H9 (cell line): ENCODE data around the gene HAUS8. TPM values are rescaled to one million over a fixed set of nuclear protein-coding genes. Genes with fewer than 3 reads are reported as not detected.

Experiments used
- DNase-seq: peaks from one replicate; pipeline ENCODE4 v3.0.0-alpha.2; 2017
- H2AFZ ChIP-seq: one replicate; pipeline ENCODE4 v1.6.1; 2013; ENCODE audit warnings: mild to moderate bottlenecking, low read length, control low read depth, moderate library complexity
- H2AK5ac ChIP-seq: 2 replicates; pipeline ENCODE4 v1.6.1; 2013; ENCODE audit warnings: low read length, control low read depth, mixed read lengths; ENCODE audit not compliant: insufficient read length
- H2BK120ac ChIP-seq: one replicate; pipeline ENCODE4 v1.6.1; 2013; ENCODE audit warnings: low read depth, mild to moderate bottlenecking, low read length, control low read depth, inconsistent platforms; ENCODE audit not compliant: poor library complexity, severe bottlenecking
- H2BK12ac ChIP-seq: 2 replicates; pipeline ENCODE4 v1.6.1; 2013; ENCODE audit warnings: low read length, control low read depth, mixed read lengths, low read depth; ENCODE audit not compliant: insufficient read length
- H2BK15ac ChIP-seq: 2 replicates; pipeline ENCODE4 v1.6.1; 2013; ENCODE audit warnings: low read depth, low read length, control low read depth
- H2BK20ac ChIP-seq: one replicate; pipeline ENCODE4 v1.6.1; 2013; ENCODE audit warnings: low read depth, mild to moderate bottlenecking, low read length, control low read depth, inconsistent platforms; ENCODE audit not compliant: poor library complexity, severe bottlenecking
- H2BK5ac ChIP-seq: 2 replicates; pipeline ENCODE4 v1.6.1; 2013; ENCODE audit warnings: low read length, control low read depth, mixed read lengths; ENCODE audit not compliant: insufficient read length
- H3K14ac ChIP-seq: 2 replicates; pipeline ENCODE4 v1.6.1; 2013; ENCODE audit warnings: low read length, control low read depth; ENCODE audit not compliant: insufficient read depth
- H3K18ac ChIP-seq: 2 replicates; pipeline ENCODE4 v1.6.1; 2013; ENCODE audit warnings: low read depth, mild to moderate bottlenecking, mixed read lengths, low read length, control low read depth; ENCODE audit not compliant: insufficient read length
- H3K23ac ChIP-seq: 2 replicates; pipeline ENCODE4 v1.6.1; 2013; ENCODE audit warnings: low read length, control low read depth, mixed read lengths, low read depth; ENCODE audit not compliant: insufficient read length
- H3K23me2 ChIP-seq: 2 replicates; pipeline ENCODE4 v1.6.1; 2013; ENCODE audit warnings: low read depth, mild to moderate bottlenecking, mixed read lengths, low read length, control low read depth; ENCODE audit not compliant: insufficient read length, poor library complexity, severe bottlenecking
- H3K27ac ChIP-seq: 2 replicates; pipeline ENCODE4 v1.5.1; 2013; ENCODE audit warnings: low read length, control low read depth, mixed read lengths, low read depth; ENCODE audit not compliant: insufficient read length
- H3K27me3 ChIP-seq: 2 replicates; pipeline ENCODE4 v1.6.1; 2013; ENCODE audit warnings: low read length, control low read depth, inconsistent platforms; ENCODE audit not compliant: insufficient read depth
- H3K4ac ChIP-seq: 2 replicates; pipeline ENCODE4 v1.6.1; 2013; ENCODE audit warnings: low read depth, mild to moderate bottlenecking, control low read depth, inconsistent platforms, low read length, moderate library complexity
- H3K4me1 ChIP-seq: 2 replicates; pipeline ENCODE4 v1.6.1; 2013; ENCODE audit warnings: low read length, control low read depth, inconsistent platforms; ENCODE audit not compliant: insufficient read depth
- H3K4me2 ChIP-seq: 2 replicates; pipeline ENCODE4 v1.6.1; 2013; ENCODE audit warnings: low read length, control low read depth, mixed read lengths; ENCODE audit not compliant: insufficient read length, insufficient read depth
- H3K56ac ChIP-seq: 2 replicates; pipeline ENCODE4 v1.6.1; 2013; ENCODE audit warnings: low read depth, mild to moderate bottlenecking, mixed read lengths, low read length, control low read depth; ENCODE audit not compliant: insufficient read length
- H3K79me1 ChIP-seq: 2 replicates; pipeline ENCODE4 v1.6.1; 2013; ENCODE audit warnings: low read depth, mild to moderate bottlenecking, moderate library complexity, low read length, control low read depth, inconsistent platforms; ENCODE audit not compliant: insufficient read depth, poor library complexity, severe bottlenecking
- H3K79me2 ChIP-seq: 2 replicates; pipeline ENCODE4 v1.6.1; 2013; ENCODE audit warnings: low read length, control low read depth, inconsistent platforms; ENCODE audit not compliant: insufficient read depth
- H3K9ac ChIP-seq: 2 replicates; pipeline ENCODE4 v1.6.1; 2013; ENCODE audit warnings: low read length, control low read depth, mixed read lengths; ENCODE audit not compliant: insufficient read length; ENCODE audit errors: extremely low read depth
- H3K9me3 ChIP-seq: one replicate; pipeline ENCODE4 v1.6.1; 2013; ENCODE audit warnings: low read depth, low read length, inconsistent platforms; ENCODE audit not compliant: control insufficient read depth
- H3T11ph ChIP-seq: one replicate; pipeline ENCODE4 v1.6.1; 2013; ENCODE audit warnings: mild to moderate bottlenecking, low read length, control low read depth, inconsistent platforms
- H4K20me1 ChIP-seq: one replicate; pipeline ENCODE4 v1.6.1; 2013; ENCODE audit not compliant: control insufficient read depth, insufficient read length, insufficient read depth
- H4K5ac ChIP-seq: 2 replicates; pipeline ENCODE4 v1.6.1; 2013; ENCODE audit warnings: low read depth, mild to moderate bottlenecking, mixed read lengths, low read length, control low read depth; ENCODE audit not compliant: insufficient read length
- H4K8ac ChIP-seq: replicated peaks from 2 replicates; pipeline ENCODE4 v1.6.1; 2013; ENCODE audit warnings: low read length, control low read depth, mixed read lengths, low read depth; ENCODE audit not compliant: insufficient read length
- H4K91ac ChIP-seq: 2 replicates; pipeline ENCODE4 v1.6.1; 2013; ENCODE audit warnings: low read depth, mild to moderate bottlenecking, moderate library complexity, mixed read lengths, low read length, control low read depth; ENCODE audit not compliant: insufficient read length
- H3K27ac Mint-ChIP-seq, 3 experiments: 2 replicates in 2 of 3; 3 replicates in 1 of 3; pipeline ENCODE4 v1.8.0; 2020 to 2021; ENCODE audit warnings: mixed read lengths in 3 of 3, mild to moderate bottlenecking in 1 of 3, moderate library complexity in 1 of 3
- H3K27me3 Mint-ChIP-seq: 2 replicates; pipeline ENCODE4 v1.8.0; 2021; ENCODE audit warnings: low read depth, mild to moderate bottlenecking, moderate library complexity, mixed read lengths
- H3K36me3 Mint-ChIP-seq, 3 experiments: 2 replicates in 2 of 3; 3 replicates in 1 of 3; pipeline ENCODE4 v1.8.0; 2020 to 2021; ENCODE audit warnings: low read depth in 3 of 3, mixed read lengths in 3 of 3; ENCODE audit not compliant: insufficient read depth in 1 of 3
- H3K4me1 Mint-ChIP-seq, 2 experiments: 2 replicates each; pipeline ENCODE4 v1.8.0; 2020; ENCODE audit warnings: mixed read lengths in 2 of 2
- H3K4me3 Mint-ChIP-seq, 2 experiments: 2 replicates in 1 of 2; 3 replicates in 1 of 2; pipeline ENCODE4 v1.8.0; 2020 to 2021; ENCODE audit warnings: mild to moderate bottlenecking in 2 of 2, mixed read lengths in 2 of 2, moderate library complexity in 1 of 2
- H3K9me3 Mint-ChIP-seq, 2 experiments: 2 replicates in 1 of 2; 3 replicates in 1 of 2; pipeline ENCODE4 v1.8.0; 2020; ENCODE audit warnings: mild to moderate bottlenecking in 2 of 2, mixed read lengths in 2 of 2, moderate library complexity in 1 of 2
- WGBS: extraction: QIAGEN DNeasy Blood & Tissue Kit; methylation state at CpG from one replicate; pipeline ENCODE4 v1.1.7; 2013; ENCODE audit warnings: missing lambda C conversion rate, low lambda C conversion rate, mixed read lengths; ENCODE audit not compliant: insufficient read length; ENCODE audit errors: extremely low coverage; 5-methylcytosine and 5-hydroxymethylcytosine counted together
- total RNA-seq: library from RNA; stranded (reverse); gene quantifications from 2 replicates; pipeline ENCODE4 v1.2.1, GENCODE V29; 2021
- TF ChIP-seq, protein P1 (sequence below): fragments of 200-600 bp; sonication (generic); conservative IDR thresholded peaks from 3 replicates; pipeline ENCODE4 v1.8.0; 2021; ENCODE audit warnings: antibody characterized with exemption, mild to moderate bottlenecking

HAUS8 gene
- total RNA-seq, 1 experiment from 2014 or later, result 27.8 TPM

DNA sequence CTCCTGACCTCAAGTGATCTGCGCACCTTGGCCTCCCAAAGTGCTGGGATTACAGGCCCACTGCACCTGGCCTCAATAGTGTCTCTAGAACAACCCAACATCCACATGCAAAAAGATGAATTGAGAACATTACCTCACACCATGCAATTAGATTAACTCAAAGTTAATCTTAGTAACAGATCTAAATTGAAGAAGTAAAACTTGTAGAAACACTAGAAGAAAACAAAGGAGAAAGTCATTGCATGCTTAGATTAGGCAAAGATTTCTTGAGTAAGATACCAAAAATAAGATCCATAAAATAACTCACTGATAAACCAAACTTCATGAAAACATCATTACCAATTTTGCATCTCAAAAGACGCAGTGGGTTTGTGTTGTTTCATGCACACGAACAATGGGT, 51.4 kb downstream of the HAUS8 start:
- Histone ChIP-seq H3K9ac (no peak overlapping the region), H4K5ac (no peak overlapping the region), H4K20me1 (no peaks in the 10 kb centered on the region), H2BK12ac (no peak overlapping the region), H3K9me3 (no peaks in the 10 kb centered on the region), H2AK5ac (no peak overlapping the region), H3K23me2 (peaks cover 14% of the 10 kb centered on the region), H3K27me3 (peaks cover 2% of the 10 kb centered on the region; the same call in 1 of the 2 replicates), H3K4ac (no peak overlapping the region), H4K8ac (no peak overlapping the region), H3K18ac (no peak overlapping the region), H3K27ac (no peak overlapping the region), H3K4me1 (no peaks in the 10 kb centered on the region), H2BK5ac (no peak overlapping the region), H3T11ph (no peak overlapping the region), H2BK120ac (no peak overlapping the region), H4K91ac (no peak overlapping the region), H3K79me2 (no peaks in the 10 kb centered on the region), H2BK20ac (no peak overlapping the region), H3K14ac (no peak overlapping the region), H2AFZ (no peak overlapping the region), H3K79me1 (no peaks in the 10 kb centered on the region), H3K23ac (no peak overlapping the region), H3K4me2 (no peak overlapping the region), H2BK15ac (no peak overlapping the region), H3K56ac (no peak overlapping the region)
- Mint-ChIP-seq H3K9me3 (peaks cover 24 to 25% of the 10 kb centered on the region in 2 experiments), H3K27ac (no peak overlapping the region), H3K4me1 (peaks cover 14 to 17% of the 10 kb centered on the region in 2 experiments), H3K36me3 (peaks cover 16 to 29% (median 26%) of the 10 kb centered on the region in 3 experiments), H3K27me3 (peaks cover 37% of the 10 kb centered on the region), H3K4me3 (no peak overlapping the region)
- no peak for DNase-seq
- WGBS, result no CpG with 5 or more reads among the region's 3 CpGs
- TF ChIP-seq, protein P1, sequence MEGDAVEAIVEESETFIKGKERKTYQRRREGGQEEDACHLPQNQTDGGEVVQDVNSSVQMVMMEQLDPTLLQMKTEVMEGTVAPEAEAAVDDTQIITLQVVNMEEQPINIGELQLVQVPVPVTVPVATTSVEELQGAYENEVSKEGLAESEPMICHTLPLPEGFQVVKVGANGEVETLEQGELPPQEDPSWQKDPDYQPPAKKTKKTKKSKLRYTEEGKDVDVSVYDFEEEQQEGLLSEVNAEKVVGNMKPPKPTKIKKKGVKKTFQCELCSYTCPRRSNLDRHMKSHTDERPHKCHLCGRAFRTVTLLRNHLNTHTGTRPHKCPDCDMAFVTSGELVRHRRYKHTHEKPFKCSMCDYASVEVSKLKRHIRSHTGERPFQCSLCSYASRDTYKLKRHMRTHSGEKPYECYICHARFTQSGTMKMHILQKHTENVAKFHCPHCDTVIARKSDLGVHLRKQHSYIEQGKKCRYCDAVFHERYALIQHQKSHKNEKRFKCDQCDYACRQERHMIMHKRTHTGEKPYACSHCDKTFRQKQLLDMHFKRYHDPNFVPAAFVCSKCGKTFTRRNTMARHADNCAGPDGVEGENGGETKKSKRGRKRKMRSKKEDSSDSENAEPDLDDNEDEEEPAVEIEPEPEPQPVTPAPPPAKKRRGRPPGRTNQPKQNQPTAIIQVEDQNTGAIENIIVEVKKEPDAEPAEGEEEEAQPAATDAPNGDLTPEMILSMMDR, result no peak
